Kidney (tissue), 14 donors: ENCODE measurements around the gene MFSD2A. TPM values are rescaled to one million over a fixed set of nuclear protein-coding genes. Genes with fewer than 3 reads are reported as not detected.
"Not testable (repeated sequence)": the region's sequence is repeated elsewhere in the genome, so short reads cannot be mapped to it uniquely, and the experiment has no call there.

Source experiments
- DNase-seq, 5 donors: peaks; one replicate each; pipeline ENCODE4 v3.0.0-alpha.2; 2013 to 2020
- FAIRE-seq: peaks from 2 replicates; lab custom pipeline; 2012; peaks lifted over from hg19 to GRCh38; lab: Jason Lieb, UNC
- H3K27ac ChIP-seq, 2 donors: one replicate each; pipeline ENCODE4 v1.7.0; 2013; ENCODE audit warnings: low read depth in 2 of 2, low read length in 2 of 2, inconsistent platforms in 1 of 2
- H3K27me3 ChIP-seq: one replicate; pipeline ENCODE4 v1.7.1; 2013; ENCODE audit warnings: low read length, inconsistent platforms; ENCODE audit not compliant: control insufficient read depth, insufficient read depth
- H3K36me3 ChIP-seq, 3 donors: one replicate each; pipeline versions ENCODE4 v1.7.0 to v1.7.1; 2013; ENCODE audit warnings: low read length in 3 of 3, control low read depth in 1 of 3, inconsistent platforms in 1 of 3; ENCODE audit not compliant: insufficient read depth in 3 of 3, control insufficient read depth in 2 of 3
- H3K4me1 ChIP-seq, 3 donors: one replicate each; pipeline versions ENCODE4 v1.7.0 to v1.7.1; 2013; ENCODE audit warnings: low read length in 3 of 3, inconsistent platforms in 1 of 3, low read depth in 1 of 3; ENCODE audit not compliant: control insufficient read depth in 2 of 3, insufficient read depth in 2 of 3
- H3K4me3 ChIP-seq, 3 donors: one replicate each; pipeline versions ENCODE4 v1.7.0 to v1.8.1; 2013; ENCODE audit warnings: low read length in 3 of 3, control low read depth in 1 of 3, inconsistent platforms in 1 of 3
- H3K9ac ChIP-seq, 3 donors: one replicate each; pipeline versions ENCODE4 v1.7.0 to v1.7.1; 2013; ENCODE audit warnings: low read length in 3 of 3, control low read depth in 1 of 3, inconsistent platforms in 1 of 3
- H3K9me3 ChIP-seq, 3 donors: one replicate each; pipeline versions ENCODE4 v1.7.0 to v1.7.1; 2013; ENCODE audit warnings: low read length in 3 of 3, control low read depth in 1 of 3, inconsistent platforms in 1 of 3; ENCODE audit not compliant: control insufficient read depth in 2 of 3, insufficient read depth in 1 of 3
- intact Hi-C: fragments of 100-400 bp; cut with DNase I; formaldehyde crosslinking; loops from one replicate; pipeline ENCODE4 v1.11.1; 2022
- polyA plus RNA-seq: library from polyadenylated mRNA; stranded (reverse); fragments of 350-450 nt; fragmentation: Illumina TruSeq; extraction: RNeasy Lipid Tissue Mini Kit (QIAGEN cat#74804); gene quantifications from one replicate; pipeline ENCODE4 v1.2.3, GENCODE V29; 2014; ENCODE audit warnings: low read depth, low replicate concordance; ENCODE audit not compliant: insufficient read depth
- total RNA-seq: library from RNA; stranded (reverse); fragmentation: NEBNext Ultra II Directional; extraction: Animal tissue kit (Norgen Biotek cat#: 25700); gene quantifications from one replicate; pipeline ENCODE4 v1.2.1, GENCODE V29; 2021
- TF ChIP-seq, protein P1 (sequence below): IDR thresholded peaks from 3 replicates; pipeline ENCODE4 v1.5.1; 2012; ENCODE audit warnings: mild to moderate bottlenecking, moderate library complexity, borderline replicate concordance; ENCODE audit not compliant: insufficient read depth; ENCODE audit errors: extremely low read depth
- donor health status: control.
- donor health status: control.
- donor health status: control.
- donor health status: control.
- donor health status: control.
- donor health status: DM: yes; HTN: yes; CAD: no.
- donor health status: Normal renal cell carcinoma (clear cell type).

MFSD2A gene
- total and polyA plus RNA-seq, 2 donors from 2014 or later, result 10.0 to 10.5 TPM

DNA sequence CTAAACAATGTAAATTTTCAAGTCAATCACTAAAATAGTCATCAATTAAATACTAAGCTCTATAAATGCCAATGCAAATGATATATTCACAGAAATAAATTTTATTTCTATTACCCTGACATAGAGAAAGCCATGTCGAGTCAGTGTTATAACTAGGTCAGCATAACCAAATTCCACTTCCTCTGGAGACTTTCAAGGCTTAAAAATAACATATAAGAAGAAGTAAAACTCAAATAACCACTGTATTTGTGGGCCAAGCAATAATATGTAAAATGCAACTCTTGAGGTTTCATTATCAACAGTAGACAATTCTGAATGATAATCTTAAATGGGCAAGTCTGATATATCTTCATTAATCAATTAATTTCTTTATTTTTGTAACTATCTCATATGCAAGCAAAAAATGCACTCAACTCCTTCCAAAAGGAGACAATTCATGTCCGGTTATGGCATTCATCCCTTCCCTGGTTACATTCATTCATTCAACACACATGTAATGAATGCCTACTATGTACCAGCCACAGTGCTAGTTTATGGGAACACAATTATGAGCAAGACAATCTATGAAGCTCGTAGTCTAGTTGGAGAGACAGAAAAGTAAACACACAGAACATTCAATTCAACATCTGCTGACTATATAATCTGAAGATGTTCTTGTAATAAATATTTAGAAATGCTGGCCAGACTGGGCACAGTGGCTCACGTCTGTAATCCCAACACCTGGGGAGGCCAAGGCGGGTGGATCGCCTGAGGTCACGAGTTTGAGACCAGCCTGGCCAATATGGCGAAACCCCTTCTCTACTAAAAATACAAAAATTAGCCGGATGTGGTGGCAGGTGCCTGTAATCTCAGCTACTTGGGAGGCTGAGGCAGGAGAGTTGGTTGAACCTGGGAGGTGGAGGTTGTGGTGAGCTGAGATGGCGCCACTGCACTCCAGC, 48.5 kb downstream of the MFSD2A start:
- Histone ChIP-seq H3K4me3 (no peak overlapping the region), H3K9ac (no peak overlapping the region), H3K27me3 (no peaks in the 10 kb centered on the region), H3K9me3 (no peaks in the 10 kb centered on the region), H3K27ac (no peak overlapping the region), H3K4me1 (no peaks in the 10 kb centered on the region), H3K36me3 (no peaks in the 10 kb centered on the region)
- TF ChIP-seq, protein P1, sequence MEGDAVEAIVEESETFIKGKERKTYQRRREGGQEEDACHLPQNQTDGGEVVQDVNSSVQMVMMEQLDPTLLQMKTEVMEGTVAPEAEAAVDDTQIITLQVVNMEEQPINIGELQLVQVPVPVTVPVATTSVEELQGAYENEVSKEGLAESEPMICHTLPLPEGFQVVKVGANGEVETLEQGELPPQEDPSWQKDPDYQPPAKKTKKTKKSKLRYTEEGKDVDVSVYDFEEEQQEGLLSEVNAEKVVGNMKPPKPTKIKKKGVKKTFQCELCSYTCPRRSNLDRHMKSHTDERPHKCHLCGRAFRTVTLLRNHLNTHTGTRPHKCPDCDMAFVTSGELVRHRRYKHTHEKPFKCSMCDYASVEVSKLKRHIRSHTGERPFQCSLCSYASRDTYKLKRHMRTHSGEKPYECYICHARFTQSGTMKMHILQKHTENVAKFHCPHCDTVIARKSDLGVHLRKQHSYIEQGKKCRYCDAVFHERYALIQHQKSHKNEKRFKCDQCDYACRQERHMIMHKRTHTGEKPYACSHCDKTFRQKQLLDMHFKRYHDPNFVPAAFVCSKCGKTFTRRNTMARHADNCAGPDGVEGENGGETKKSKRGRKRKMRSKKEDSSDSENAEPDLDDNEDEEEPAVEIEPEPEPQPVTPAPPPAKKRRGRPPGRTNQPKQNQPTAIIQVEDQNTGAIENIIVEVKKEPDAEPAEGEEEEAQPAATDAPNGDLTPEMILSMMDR, result no peak
- no peak for DNase-seq
- intact Hi-C loops, result no loop called here
- FAIRE-seq, result no peak

DNA sequence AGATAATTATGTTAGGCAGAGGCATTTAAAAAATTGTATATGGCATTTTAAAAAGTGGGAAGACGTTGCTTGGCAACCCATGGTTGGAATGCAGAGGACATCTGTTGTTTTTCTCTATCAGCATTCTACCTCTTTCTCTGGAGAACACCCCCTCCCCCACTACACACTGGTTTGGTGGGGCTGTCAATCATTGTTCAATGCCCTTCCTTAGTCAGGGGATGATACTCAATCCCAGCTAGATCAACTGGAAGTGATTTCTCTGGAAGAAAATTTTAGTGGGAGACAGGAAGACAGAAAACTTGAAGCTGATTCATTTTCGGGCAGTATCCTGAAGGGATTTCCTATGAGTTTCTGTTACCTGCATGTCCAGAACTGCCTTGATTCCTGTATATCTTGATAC, 49.9 kb downstream of the MFSD2A start:
- TF ChIP-seq, protein P1, result no peak
- FAIRE-seq (no peak), DNase-seq (no peak)
- H3K4me3 ChIP-seq, result no peak overlapping the region
- H3K27me3 ChIP-seq, result no peaks in the 10 kb centered on the region
- H3K9ac ChIP-seq, result no peak overlapping the region
- intact Hi-C loops, result no loop called here
- no peaks in the 10 kb centered on the region for H3K4me1 ChIP-seq
- no peak overlapping the region for H3K27ac ChIP-seq
- no peaks in the 10 kb centered on the region for H3K9me3 ChIP-seq
- H3K36me3 ChIP-seq, result no peaks in the 10 kb centered on the region

DNA sequence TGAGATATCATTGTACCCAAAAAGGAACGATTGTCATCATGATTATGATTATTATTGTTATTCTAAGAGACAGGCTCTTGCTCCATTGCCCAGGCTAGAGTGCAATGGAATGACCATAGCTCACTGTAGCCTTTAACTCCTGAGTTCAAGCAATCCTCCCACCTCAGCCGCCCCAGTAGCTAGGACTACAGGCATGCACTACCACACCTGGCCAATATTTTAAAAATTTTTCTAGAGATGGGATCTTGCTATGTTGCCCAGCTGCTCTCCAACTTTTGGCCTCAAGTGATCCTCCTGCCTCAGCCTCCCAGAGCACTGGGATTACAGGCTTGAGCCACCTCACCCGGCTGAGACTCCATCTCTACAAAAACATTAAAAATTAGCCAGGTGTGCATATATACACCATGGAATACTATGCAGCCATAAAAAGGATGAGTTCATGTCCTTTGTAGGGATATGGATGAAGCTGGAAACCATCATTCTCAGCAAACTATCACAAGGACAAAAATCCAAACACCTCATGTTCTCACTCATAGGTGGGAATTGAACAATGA, 52.6 kb downstream of the MFSD2A start:
- H3K27me3 ChIP-seq, H3K27ac ChIP-seq, DNase-seq, intact Hi-C loops, H3K4me3 ChIP-seq, H3K36me3 ChIP-seq, H3K9ac ChIP-seq, H3K9me3 ChIP-seq, FAIRE-seq, H3K4me1 ChIP-seq: not testable (repeated sequence)

DNA sequence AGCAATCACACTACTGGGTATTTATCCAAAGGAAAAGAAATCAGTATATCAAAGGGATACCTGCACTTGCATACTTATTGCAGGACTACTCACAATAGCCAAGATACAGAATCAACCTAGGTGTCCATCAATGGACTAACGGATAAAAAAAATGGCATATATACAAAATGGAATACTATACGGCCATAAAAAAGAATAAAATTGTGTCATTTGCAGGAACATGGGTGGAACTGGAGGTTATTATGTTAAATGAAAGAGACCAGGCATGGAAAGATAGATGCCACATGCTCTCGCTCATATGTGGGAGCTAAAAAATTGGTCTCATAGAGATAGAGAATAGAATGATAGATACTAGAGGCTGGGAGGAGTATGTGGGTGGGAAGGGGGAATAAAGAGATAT, 56.3 kb downstream of the MFSD2A start:
- Histone ChIP-seq H3K4me3 (no peak overlapping the region), H3K36me3 (no peaks in the 10 kb centered on the region), H3K9me3 (no peaks in the 10 kb centered on the region), H3K27me3 (no peaks in the 10 kb centered on the region), H3K4me1 (no peaks in the 10 kb centered on the region), H3K27ac (no peak overlapping the region), H3K9ac (no peak overlapping the region)
- intact Hi-C loops, result no loop called here
- no peak for FAIRE-seq
- no peak for DNase-seq
- TF ChIP-seq, protein P1, result no peak
